8988T (cell line): Measurements from ENCODE around the gene PTPRN2.
"Not testable (repeated sequence)": the region's sequence is repeated elsewhere in the genome, so short reads cannot be mapped to it uniquely, and the experiment has no call there.

Experiments
- DNase-seq: peaks from one replicate; pipeline ENCODE4 v3.0.0; 2011

PTPRN2 gene

GRCh38 chr7:158587162-158588084, at the start of gene PTPRN2:
TSS of gene PTPRN2 (minus strand) at chr7:158587823.
- peak; percentile 94 for DNase-seq

GRCh38 chr7:158633055-158633956, 45.7 kb upstream of the PTPRN2 start:
- no peak for DNase-seq

DNA sequence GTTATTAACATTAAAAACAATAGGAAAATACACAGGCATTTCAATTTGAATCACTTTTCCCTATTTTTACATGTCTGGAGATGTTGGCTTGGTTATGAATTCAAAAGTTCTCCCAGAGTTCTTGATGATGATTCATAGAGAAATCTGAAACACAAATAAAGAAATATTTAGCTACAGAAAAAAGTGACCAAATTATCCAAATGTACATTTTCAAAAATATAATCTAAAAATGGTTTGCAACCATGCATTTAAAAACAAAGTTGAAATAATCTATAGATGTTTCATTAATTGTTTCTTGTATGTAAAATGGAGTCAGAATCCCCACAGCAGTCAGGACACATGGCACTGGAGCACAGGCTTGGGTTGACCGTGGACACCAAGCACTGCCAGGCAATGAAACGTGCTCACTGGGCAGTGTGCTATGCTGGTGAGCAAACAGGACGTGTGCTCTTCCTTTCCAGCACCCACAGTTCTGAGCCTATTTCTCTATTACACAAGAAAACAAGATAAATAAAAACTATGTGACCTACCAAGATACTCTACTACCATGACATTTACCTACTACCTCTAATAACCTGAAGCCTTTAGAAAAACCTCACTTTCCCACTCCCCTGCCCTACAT, 44.1 kb upstream of the PTPRN2 start:
- no peak for DNase-seq

DNA sequence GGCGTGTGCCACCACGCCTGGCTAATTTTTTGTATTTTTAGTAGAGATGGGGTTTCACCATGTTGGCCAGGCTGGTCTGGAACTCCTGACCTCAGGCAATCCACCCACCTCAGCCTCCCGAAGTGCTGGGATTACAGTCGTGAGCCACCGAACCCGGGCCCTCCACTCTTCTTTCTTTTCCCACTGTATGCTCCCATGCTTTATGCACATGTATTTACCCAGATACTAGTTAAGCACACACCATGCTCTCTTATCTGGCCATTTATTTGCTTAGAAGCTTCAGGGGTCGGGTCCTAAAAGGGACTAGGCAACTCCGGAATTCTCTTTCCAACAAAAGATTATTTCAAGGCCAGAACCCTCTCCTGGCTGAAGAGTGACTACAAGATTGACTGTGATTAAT, 38.7 kb upstream of the PTPRN2 start:
- DNase-seq = not testable (repeated sequence)

DNA sequence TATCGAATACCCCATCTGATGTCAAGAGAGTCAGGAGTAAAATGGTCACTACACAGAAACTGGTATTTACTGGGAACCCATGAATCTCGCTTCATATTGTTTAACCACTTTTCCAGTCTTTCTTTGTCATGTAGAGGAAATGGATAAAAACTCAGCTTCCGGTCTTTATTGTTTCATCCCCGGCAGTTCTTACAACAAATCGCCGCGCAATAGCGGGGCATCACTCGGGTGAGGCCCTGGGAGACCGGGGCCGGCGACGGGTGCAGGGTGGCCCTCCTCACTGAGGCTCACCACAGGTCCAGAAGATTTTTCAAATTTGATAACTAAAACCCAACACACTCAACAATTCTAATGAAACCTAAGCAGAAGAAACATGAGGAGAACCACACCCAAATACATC, 35.6 kb upstream of the PTPRN2 start:
- no peak for DNase-seq

- DNase-seq = no peak
Observed at GRCh38 chr7:158620839-158621441, 33.3 kb upstream of the PTPRN2 start.

DNA sequence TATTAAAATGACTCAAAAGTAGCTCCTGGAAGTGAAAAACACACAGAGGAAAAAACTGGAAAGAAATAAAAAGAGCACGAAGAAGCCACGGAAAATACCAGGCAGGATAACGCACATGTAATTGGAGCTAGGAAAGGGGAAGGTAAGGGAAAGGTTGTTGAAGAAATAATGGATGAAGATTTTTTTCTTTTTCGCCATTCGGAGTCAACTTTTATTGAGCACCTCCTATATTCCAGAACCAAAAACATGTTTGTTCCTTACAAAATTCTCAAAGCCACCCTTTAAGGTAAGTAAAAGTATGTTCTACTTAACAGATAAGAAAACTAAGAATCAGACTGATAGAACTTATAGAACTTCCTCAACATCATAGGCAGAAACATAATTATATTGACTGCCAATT, 32.8 kb upstream of the PTPRN2 start:
- no peak for DNase-seq

GRCh38 chr7:158618745-158619140, 31.1 kb upstream of the PTPRN2 start:
- DNase-seq = no peak

DNA sequence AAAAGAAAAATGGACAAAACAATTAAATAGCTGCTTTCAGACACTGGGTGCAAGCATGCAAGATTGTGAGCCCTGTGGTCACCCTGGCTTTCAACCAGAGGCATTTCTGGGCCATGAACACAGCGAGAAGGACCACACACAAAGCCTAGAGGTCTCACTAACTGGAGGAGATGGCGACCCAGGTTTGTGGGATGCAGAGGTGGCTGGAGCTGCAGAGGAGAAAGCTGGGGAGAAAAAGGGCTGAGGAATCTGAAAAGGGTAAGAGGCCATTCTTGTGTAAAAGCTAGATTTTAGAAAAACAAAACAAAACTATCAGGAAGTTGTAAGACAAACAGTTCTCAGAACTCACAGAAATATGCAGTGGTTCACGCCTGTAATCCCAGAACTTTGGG, 30.1 kb upstream of the PTPRN2 start:
- DNase-seq = no peak

- no peak for DNase-seq
Observed at GRCh38 chr7:158616050-158616449, 28.4 kb upstream of the PTPRN2 start.

DNA sequence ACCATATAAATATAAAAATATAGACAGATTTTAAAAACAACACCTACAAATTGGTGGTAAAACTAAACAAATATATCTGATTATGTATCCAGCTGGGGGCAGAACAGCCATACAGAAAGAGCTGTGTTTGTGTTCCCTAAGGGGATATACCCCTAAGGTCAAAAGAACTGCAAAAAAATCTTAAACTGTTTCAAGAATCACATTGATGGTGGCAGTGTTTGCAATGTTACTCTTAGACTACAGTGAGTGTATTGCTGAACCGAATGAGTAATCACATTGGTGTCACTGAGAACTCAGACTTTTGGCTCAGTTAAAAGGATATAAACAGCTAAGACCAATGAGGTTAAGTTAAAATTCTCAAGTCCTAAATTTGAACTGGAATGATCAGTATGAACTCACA, 27.1 kb upstream of the PTPRN2 start:
- no peak for DNase-seq

DNA sequence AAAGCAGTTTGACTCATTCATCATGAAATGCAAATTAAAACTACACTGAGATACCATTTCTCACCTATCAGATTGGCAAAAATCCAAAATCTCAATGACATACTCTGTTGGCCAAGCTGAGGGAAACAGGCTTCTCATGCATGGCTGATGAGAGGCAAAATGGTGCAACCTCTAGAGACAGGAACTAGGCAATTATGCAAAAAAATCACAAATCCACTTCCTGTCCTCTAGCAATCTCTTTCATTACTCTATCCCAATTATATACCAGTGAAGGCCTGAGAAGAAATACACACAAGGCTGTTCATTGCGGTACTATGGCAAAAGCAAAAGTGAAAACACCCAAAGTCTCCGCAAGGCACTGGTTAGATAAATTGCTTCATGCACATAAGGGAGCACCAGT, 25.9 kb upstream of the PTPRN2 start:
- no peak for DNase-seq

- DNase-seq = no peak
Observed at GRCh38 chr7:158612546-158612945, 24.9 kb upstream of the PTPRN2 start.

DNA sequence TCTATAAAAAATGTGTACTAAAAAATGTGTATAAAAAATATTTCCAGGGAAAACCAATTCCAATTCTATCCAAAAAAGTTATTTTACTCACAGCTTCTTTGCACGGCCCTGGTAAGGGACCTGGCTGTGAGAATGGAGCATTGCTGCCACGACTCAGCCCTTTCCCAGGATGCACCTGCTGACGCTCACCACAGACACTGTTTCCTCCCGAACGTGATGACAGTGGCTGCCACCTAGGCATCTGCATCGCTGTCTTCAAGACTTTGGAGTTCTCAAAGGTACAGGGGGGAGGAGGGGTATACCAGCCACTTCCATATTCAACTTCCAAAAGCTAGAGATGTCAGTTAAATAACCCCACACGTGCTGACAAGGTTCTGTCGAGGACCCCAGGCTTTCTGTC, 23.9 kb upstream of the PTPRN2 start:
- no peak for DNase-seq

GRCh38 chr7:158609313-158609974, 21.8 kb upstream of the PTPRN2 start:
- DNase-seq = no peak

DNA sequence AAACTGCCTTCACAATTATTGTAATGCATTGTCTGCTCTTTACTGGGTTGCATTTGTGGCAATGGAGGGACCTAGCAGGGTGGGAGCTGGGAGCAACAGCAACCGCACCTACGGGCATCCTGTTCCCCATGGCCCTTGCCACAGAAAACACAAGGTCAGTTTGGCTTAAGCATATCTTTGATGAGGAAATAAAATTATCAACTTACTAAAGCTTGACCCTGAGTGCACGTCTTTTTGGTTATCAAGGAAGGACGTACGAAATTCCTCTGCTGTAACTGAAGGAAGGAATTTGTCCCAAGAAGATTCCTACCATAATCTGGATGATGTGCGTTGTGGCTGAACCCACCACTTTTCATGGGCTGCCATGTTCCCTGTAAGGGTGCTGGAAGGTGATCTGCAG, 19.9 kb upstream of the PTPRN2 start:
- DNase-seq = no peak

GRCh38 chr7:158606671-158607424, 19.2 kb upstream of the PTPRN2 start:
- no peak for DNase-seq

DNA sequence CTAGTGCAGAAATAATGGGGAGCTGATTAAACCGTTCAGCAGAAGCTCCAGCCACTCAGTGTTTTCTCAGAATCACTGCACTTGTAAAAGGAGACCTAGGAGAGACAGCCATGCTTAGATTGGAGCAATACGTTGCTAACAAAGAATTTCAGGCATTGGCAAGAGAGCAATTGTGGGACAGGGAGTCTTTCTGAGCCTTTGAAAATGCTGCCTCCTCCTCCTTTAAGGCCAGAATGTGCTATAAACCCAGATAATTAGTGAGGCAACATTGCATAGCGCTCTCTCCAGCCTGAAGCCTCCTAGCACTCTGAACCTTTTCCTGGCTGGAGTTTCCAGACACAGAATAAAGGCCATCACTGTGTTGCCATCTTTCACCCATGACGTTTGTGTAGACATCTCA, 18.5 kb upstream of the PTPRN2 start:
- no peak for DNase-seq

DNA sequence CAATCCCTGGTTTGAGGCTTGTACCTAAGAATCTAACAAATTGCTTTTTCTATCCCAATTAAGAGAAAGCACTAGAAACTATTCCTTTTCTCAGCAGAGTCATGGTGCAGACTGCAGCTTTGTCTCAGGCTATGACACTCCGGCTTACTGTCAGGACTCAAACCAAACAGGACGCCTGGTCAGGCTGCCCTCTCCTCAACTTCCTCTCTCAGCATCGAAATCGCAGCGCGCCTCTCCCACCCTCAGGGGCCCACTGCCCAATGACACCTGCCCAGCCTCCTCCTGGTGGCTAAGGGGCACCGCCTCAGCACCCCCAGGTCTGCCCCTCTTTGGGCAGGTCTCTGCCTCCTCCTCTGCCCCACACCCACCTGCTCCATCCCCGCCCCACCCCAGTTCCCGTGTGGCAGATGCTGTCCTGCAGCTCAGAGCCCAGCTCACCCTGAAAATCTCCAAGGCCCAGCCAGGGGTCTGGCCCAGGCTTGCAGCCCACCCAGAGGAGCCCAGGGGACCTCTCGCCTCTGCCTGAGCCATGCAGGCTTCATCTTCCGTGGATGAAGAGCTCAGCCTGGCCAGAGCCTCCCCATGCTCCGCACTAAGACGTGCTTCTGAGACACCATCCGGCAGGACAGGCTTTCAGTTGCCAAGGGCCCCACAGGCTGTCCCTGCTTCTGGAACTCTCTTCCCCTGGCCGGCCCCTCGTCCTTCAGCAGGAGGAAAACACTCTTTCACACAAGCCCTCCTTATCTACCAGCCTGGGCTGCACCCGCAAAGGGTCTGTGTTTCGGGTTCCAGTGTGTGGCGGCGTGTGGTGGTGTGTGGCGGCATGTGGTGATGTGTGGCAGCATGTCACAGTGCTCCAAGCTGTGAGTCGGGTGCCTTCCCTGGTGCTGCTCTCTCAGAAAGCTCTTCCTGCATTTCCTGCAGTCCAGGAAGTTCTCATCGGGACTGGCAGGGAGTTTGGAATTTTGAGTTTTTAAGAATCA, 16.4 kb upstream of the PTPRN2 start:
- no peak for DNase-seq
